SK-N-SH (cell line): ENCODE measurements around the gene SRF. TPM values are rescaled to one million over a fixed set of nuclear protein-coding genes. Genes with fewer than 3 reads are reported as not detected.

Experiments
- CTCF ChIA-PET: fragments of 300-600, 350-600 bp; formaldehyde crosslinking; extraction: SDS; loops from one replicate; lab custom pipeline; 2021; lab: Yijun Ruan, JAX
- POLR2A ChIA-PET: fragments of 350-600 bp; sonication (Branson Sonifier 250); formaldehyde crosslinking; extraction: SDS; loops from one replicate; lab custom pipeline; 2020; ENCODE audit warnings: antibody characterized with exemption, inconsistent platforms; lab: Yijun Ruan, JAX
- DNase-seq: peaks from one replicate; pipeline ENCODE4 v3.0.0; 2012
- H2AFZ ChIP-seq: fragments of 200-600 bp; sonication (generic); 2 replicates; pipeline ENCODE4 v1.8.1; 2016; ENCODE audit warnings: antibody characterized with exemption, mild to moderate bottlenecking, low read depth
- H3F3A ChIP-seq: fragments of 200-600 bp; sonication (generic); replicated peaks from 2 replicates; pipeline ENCODE3; 2016; ENCODE audit warnings: antibody characterized with exemption, mild to moderate bottlenecking; ENCODE audit not compliant: insufficient read depth
- H3K27ac ChIP-seq, 2 experiments: fragments of 200-500 bp in 1 of 2; fragments of 200-600 bp in 1 of 2; sonication (Bioruptor generic) in 1 of 2; sonication (generic), shearing (Covaris generic) in 1 of 2; 2 replicates each; pipeline versions ENCODE4 v1.5.1 to v1.6.1; 2014 to 2016; ENCODE audit warnings: low read depth in 2 of 2, inconsistent platforms in 1 of 2, low read length in 1 of 2, mild to moderate bottlenecking in 1 of 2, mixed read lengths in 1 of 2
- H3K27me3 ChIP-seq: fragments of 200-600 bp; sonication (generic), shearing (Covaris generic); 2 replicates; pipeline ENCODE4 v1.6.1; 2016; ENCODE audit warnings: mixed run types; ENCODE audit not compliant: insufficient read depth
- H3K36me3 ChIP-seq, 2 experiments: fragments of 200-500 bp in 1 of 2; fragments of 200-600 bp in 1 of 2; sonication (Bioruptor generic) in 1 of 2; sonication (generic) in 1 of 2; replicated peaks in 1 of 2; 2 replicates each; pipeline versions ENCODE3 to v1.5.1; 2014 to 2016; ENCODE audit warnings: low read length in 1 of 2, mild to moderate bottlenecking in 1 of 2; ENCODE audit not compliant: insufficient read depth in 2 of 2, control insufficient read depth in 1 of 2
- H3K4me1 ChIP-seq, 2 experiments: fragments of 200-500 bp in 1 of 2; fragments of 200-600 bp in 1 of 2; sonication (Bioruptor generic) in 1 of 2; sonication (generic), shearing (Covaris generic) in 1 of 2; 2 replicates each; pipeline versions ENCODE4 v1.5.1 to v1.6.1; 2014 to 2016; ENCODE audit warnings: low read depth in 1 of 2, low read length in 1 of 2, mixed run types in 1 of 2; ENCODE audit not compliant: insufficient read depth in 2 of 2, control insufficient read depth in 1 of 2
- H3K4me2 ChIP-seq: fragments of 200-600 bp; sonication (generic), shearing (Covaris generic); 2 replicates; pipeline ENCODE4 v1.6.1; 2017; ENCODE audit warnings: mixed run types
- H3K4me3 ChIP-seq, 2 experiments: fragments of 200-500 bp in 1 of 2; fragments of 200-600 bp in 1 of 2; sonication (Bioruptor generic) in 1 of 2; sonication (generic), shearing (Covaris generic) in 1 of 2; 2 replicates each; pipeline versions ENCODE4 v1.5.1 to v1.8.1; 2014 to 2016; ENCODE audit warnings: low read depth in 2 of 2, inconsistent platforms in 1 of 2, low read length in 1 of 2, mild to moderate bottlenecking in 1 of 2, mixed read lengths in 1 of 2, moderate library complexity in 1 of 2
- H3K79me2 ChIP-seq: fragments of 200-600 bp; sonication (generic); 2 replicates; pipeline ENCODE4 v1.8.1; 2017; ENCODE audit warnings: mild to moderate bottlenecking; ENCODE audit not compliant: insufficient read depth
- H3K9ac ChIP-seq: fragments of 200-600 bp; sonication (generic); 2 replicates; pipeline ENCODE4 v1.6.1; 2017; ENCODE audit warnings: mixed run types
- H3K9me2 ChIP-seq: fragments of 200-600 bp; sonication (generic); 2 replicates; pipeline ENCODE4 v1.6.1; 2017; ENCODE audit warnings: mixed run types
- H3K9me3 ChIP-seq: fragments of 200-600 bp; sonication (generic); 2 replicates; pipeline ENCODE4 v1.6.1; 2017; ENCODE audit warnings: mixed run types, mild to moderate bottlenecking, moderate library complexity
- H4K20me1 ChIP-seq: fragments of 200-600 bp; sonication (generic); 2 replicates; pipeline ENCODE4 v1.6.1; 2017; ENCODE audit warnings: mild to moderate bottlenecking, mixed run types; ENCODE audit not compliant: insufficient read depth
- CHD2 ChIP-seq: fragments of 150-350 bp; IDR thresholded peaks from 2 replicates; pipeline ENCODE4 v1.6.1; 2018; ENCODE audit warnings: low read length; ENCODE audit not compliant: partially characterized antibody
- FOSL2 ChIP-seq: IDR thresholded peaks from 2 replicates; pipeline ENCODE4 v1.4.0; 2012; ENCODE audit warnings: low read depth, mild to moderate bottlenecking, moderate library complexity, borderline replicate concordance
- GABPA ChIP-seq: IDR thresholded peaks from 2 replicates; pipeline ENCODE4 v1.4.0; 2012; ENCODE audit warnings: low read depth, mild to moderate bottlenecking
- GATA2 ChIP-seq: sonication (generic); formaldehyde crosslinking; IDR thresholded peaks from 2 replicates; pipeline ENCODE4 v1.5.0; 2020; ENCODE audit warnings: mild to moderate bottlenecking, missing genetic modification reagents
- MAX ChIP-seq: IDR thresholded peaks from 2 replicates; pipeline ENCODE4 v1.4.0; 2012; ENCODE audit warnings: low read depth
- MXI1 ChIP-seq: IDR thresholded peaks from 2 replicates; pipeline ENCODE4 v1.6.1; 2012; ENCODE audit warnings: mild to moderate bottlenecking, low read depth, low read length, improper control_type of control experiment
- NFIC ChIP-seq: IDR thresholded peaks from 2 replicates; pipeline ENCODE4 v1.4.0; 2012; ENCODE audit warnings: borderline replicate concordance
- POLR2AphosphoS5 ChIP-seq: IDR thresholded peaks from 2 replicates; pipeline ENCODE4 v1.6.1; 2012; ENCODE audit warnings: low read depth, low read length
- RAD21 ChIP-seq: IDR thresholded peaks from 2 replicates; pipeline ENCODE4 v1.6.1; 2012; ENCODE audit warnings: mild to moderate bottlenecking, low read length
- RCOR1 ChIP-seq: fragments of 150-350 bp; IDR thresholded peaks from 2 replicates; pipeline ENCODE4 v1.6.1; 2017; ENCODE audit warnings: antibody characterized with exemption, low read length
- REST ChIP-seq: IDR thresholded peaks from 2 replicates; pipeline ENCODE4 v1.6.1; 2012; ENCODE audit warnings: mild to moderate bottlenecking, low read depth, low read length, moderate library complexity
- RFX5 ChIP-seq: IDR thresholded peaks from 2 replicates; pipeline ENCODE4 v1.6.1; 2012; ENCODE audit warnings: mild to moderate bottlenecking, improper control_type of control experiment, low read length
- SIN3A ChIP-seq: IDR thresholded peaks from 2 replicates; pipeline ENCODE4 v1.6.1; 2012; ENCODE audit warnings: low read depth, mild to moderate bottlenecking, low read length, moderate library complexity, borderline replicate concordance
- SMC3 ChIP-seq: IDR thresholded peaks from 2 replicates; pipeline ENCODE4 v1.6.1; 2012; ENCODE audit warnings: low read depth, low read length, improper control_type of control experiment
- TCF12 ChIP-seq: IDR thresholded peaks from 2 replicates; pipeline ENCODE4 v1.4.0; 2012
- USF1 ChIP-seq: IDR thresholded peaks from 2 replicates; pipeline ENCODE4 v1.4.0; 2012; ENCODE audit warnings: low read depth, borderline replicate concordance
- WGBS: methylation state at CpG from one replicate; pipeline ENCODE4 v1.1.6; 2017; ENCODE audit warnings: low lambda C conversion rate; 5-methylcytosine and 5-hydroxymethylcytosine counted together
- polyA plus RNA-seq, 3 experiments: library from polyadenylated mRNA; depleted of rRNA; stranded (reverse); fragments of >200 nt; gene quantifications; 2 replicates each; pipeline ENCODE4 v1.2.3, GENCODE V29; 2012
- TF ChIP-seq, protein P1 (sequence below): IDR thresholded peaks from 2 replicates; pipeline ENCODE4 v1.4.0; 2012; ENCODE audit warnings: low read depth, borderline replicate concordance
- TF ChIP-seq, protein P2 (sequence below): fragments of 200-600 bp; sonication (generic); IDR thresholded peaks from 2 replicates; pipeline ENCODE4 v1.6.1; 2017; ENCODE audit warnings: antibody characterized with exemption, mild to moderate bottlenecking, moderate library complexity
- TF ChIP-seq, protein P3 (sequence below): fragments of 150-350 bp; IDR thresholded peaks from 2 replicates; pipeline ENCODE4 v1.6.1; 2016; ENCODE audit warnings: mild to moderate bottlenecking, low read depth, low read length

SRF gene
- polyA plus RNA-seq, 1 of the 3 experiments (the other 2 are of a cell fraction) = 31.7 TPM

GRCh38 chr6:43221046-43221972 lies 50.2 kb downstream of the SRF start:
- Histone ChIP-seq H3K9me2 (no peaks in the 10 kb centered on the region), H3K4me2 (no peak overlapping the region), H3K27me3 (no peaks in the 10 kb centered on the region), H2AFZ (no peak overlapping the region), H3K36me3 (peaks cover 10 to 38% of the 10 kb centered on the region in 2 experiments), H3K9ac (no peak overlapping the region), H3K27ac (no peak overlapping the region), H3K9me3 (no peaks in the 10 kb centered on the region), H3K4me3 (no peak overlapping the region), H3F3A (peaks cover 2% of the 10 kb centered on the region), H4K20me1 (no peaks in the 10 kb centered on the region), H3K79me2 (no peaks in the 10 kb centered on the region), H3K4me1 (peaks cover 0 to 5% of the 10 kb centered on the region in 2 experiments; a peak in 1 of 4 replicates)
- no peak for DNase-seq
- ChIA-PET CTCF (interaction anchor here (0.9 to 2.5 kb wide), 3 partner anchors 8 to 51 kb away, joined by 3 to 20 read pairs (median 3); partner anchors contain the start of gene DNPH1), POLR2A (interaction anchor here (0.5 to 1.1 kb wide), 3 partner anchors 8 to 912 kb away, joined by 3 read pairs; partner anchors contain the start of gene DNPH1)
- 92% methylated on average over 19 of the region's 20 CpGs for WGBS
- TF ChIP-seq GATA2 (CRISPR knock-in tag) (no peak), MXI1 (no peak), SIN3A (no peak), MAX (no peak), SMC3 (no peak), GABPA (no peak), RFX5 (no peak), RAD21 (no peak), USF1 (no peak), POLR2AphosphoS5 (no peak), CHD2 (no peak), NFIC (no peak), REST (no peak), TCF12 (no peak), RCOR1 (no peak), FOSL2 (no peak)
- TF ChIP-seq, protein P1, sequence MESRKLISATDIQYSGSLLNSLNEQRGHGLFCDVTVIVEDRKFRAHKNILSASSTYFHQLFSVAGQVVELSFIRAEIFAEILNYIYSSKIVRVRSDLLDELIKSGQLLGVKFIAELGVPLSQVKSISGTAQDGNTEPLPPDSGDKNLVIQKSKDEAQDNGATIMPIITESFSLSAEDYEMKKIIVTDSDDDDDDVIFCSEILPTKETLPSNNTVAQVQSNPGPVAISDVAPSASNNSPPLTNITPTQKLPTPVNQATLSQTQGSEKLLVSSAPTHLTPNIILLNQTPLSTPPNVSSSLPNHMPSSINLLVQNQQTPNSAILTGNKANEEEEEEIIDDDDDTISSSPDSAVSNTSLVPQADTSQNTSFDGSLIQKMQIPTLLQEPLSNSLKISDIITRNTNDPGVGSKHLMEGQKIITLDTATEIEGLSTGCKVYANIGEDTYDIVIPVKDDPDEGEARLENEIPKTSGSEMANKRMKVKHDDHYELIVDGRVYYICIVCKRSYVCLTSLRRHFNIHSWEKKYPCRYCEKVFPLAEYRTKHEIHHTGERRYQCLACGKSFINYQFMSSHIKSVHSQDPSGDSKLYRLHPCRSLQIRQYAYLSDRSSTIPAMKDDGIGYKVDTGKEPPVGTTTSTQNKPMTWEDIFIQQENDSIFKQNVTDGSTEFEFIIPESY = no peak
- TF ChIP-seq, protein P2, sequence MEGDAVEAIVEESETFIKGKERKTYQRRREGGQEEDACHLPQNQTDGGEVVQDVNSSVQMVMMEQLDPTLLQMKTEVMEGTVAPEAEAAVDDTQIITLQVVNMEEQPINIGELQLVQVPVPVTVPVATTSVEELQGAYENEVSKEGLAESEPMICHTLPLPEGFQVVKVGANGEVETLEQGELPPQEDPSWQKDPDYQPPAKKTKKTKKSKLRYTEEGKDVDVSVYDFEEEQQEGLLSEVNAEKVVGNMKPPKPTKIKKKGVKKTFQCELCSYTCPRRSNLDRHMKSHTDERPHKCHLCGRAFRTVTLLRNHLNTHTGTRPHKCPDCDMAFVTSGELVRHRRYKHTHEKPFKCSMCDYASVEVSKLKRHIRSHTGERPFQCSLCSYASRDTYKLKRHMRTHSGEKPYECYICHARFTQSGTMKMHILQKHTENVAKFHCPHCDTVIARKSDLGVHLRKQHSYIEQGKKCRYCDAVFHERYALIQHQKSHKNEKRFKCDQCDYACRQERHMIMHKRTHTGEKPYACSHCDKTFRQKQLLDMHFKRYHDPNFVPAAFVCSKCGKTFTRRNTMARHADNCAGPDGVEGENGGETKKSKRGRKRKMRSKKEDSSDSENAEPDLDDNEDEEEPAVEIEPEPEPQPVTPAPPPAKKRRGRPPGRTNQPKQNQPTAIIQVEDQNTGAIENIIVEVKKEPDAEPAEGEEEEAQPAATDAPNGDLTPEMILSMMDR = no peak
- TF ChIP-seq, protein P3, sequence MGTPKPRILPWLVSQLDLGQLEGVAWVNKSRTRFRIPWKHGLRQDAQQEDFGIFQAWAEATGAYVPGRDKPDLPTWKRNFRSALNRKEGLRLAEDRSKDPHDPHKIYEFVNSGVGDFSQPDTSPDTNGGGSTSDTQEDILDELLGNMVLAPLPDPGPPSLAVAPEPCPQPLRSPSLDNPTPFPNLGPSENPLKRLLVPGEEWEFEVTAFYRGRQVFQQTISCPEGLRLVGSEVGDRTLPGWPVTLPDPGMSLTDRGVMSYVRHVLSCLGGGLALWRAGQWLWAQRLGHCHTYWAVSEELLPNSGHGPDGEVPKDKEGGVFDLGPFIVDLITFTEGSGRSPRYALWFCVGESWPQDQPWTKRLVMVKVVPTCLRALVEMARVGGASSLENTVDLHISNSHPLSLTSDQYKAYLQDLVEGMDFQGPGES = no peak
